Hepatocyte (in vitro differentiated cells): ENCODE measurements around the gene CGB3. TPM values are rescaled to one million over a fixed set of nuclear protein-coding genes. Genes with fewer than 3 reads are reported as not detected.

ENCODE experiments used
- DNase-seq: peaks from one replicate; pipeline ENCODE4 v3.0.0-alpha.2; 2016; ENCODE audit warnings: low spot score
- H2AFZ ChIP-seq: fragments of 200-600 bp; sonication (generic); 2 replicates; pipeline ENCODE4 v1.6.0; 2016; ENCODE audit warnings: antibody characterized with exemption, mild to moderate bottlenecking
- H3K27ac ChIP-seq: fragments of 200-600 bp; sonication (generic); 2 replicates; pipeline ENCODE4 v1.5.1; 2016; ENCODE audit warnings: mild to moderate bottlenecking
- H3K27me3 ChIP-seq: fragments of 200-600 bp; sonication (generic); 2 replicates; pipeline ENCODE4 v1.6.1; 2016
- H3K36me3 ChIP-seq: fragments of 200-600 bp; sonication (generic); replicated peaks from 2 replicates; pipeline ENCODE4 v1.5.1; 2016; ENCODE audit warnings: low read depth; ENCODE audit not compliant: insufficient read depth
- H3K4me1 ChIP-seq: fragments of 200-600 bp; sonication (generic); 2 replicates; pipeline ENCODE4 v1.5.1; 2016; ENCODE audit warnings: mild to moderate bottlenecking, moderate library complexity; ENCODE audit not compliant: insufficient read depth
- H3K4me2 ChIP-seq: fragments of 200-600 bp; sonication (generic); 2 replicates; pipeline ENCODE4 v1.6.0; 2016
- H3K4me3 ChIP-seq: fragments of 200-600 bp; sonication (generic); 2 replicates; pipeline ENCODE4 v1.5.1; 2016; ENCODE audit warnings: mild to moderate bottlenecking
- H3K79me2 ChIP-seq: fragments of 200-600 bp; sonication (generic); 2 replicates; pipeline ENCODE4 v1.6.0; 2017; ENCODE audit warnings: mild to moderate bottlenecking
- H3K9me2 ChIP-seq: fragments of 200-600 bp; sonication (generic); replicated peaks from 2 replicates; pipeline ENCODE4 v1.6.0; 2017; ENCODE audit warnings: mild to moderate bottlenecking; ENCODE audit not compliant: insufficient read depth
- H3K9me3 ChIP-seq: fragments of 200-600 bp; sonication (generic); 2 replicates; pipeline ENCODE4 v1.5.1; 2016; ENCODE audit warnings: low read depth, mild to moderate bottlenecking
- H4K20me1 ChIP-seq: fragments of 200-600 bp; sonication (generic); 2 replicates; pipeline ENCODE4 v1.6.0; 2016; ENCODE audit warnings: mild to moderate bottlenecking; ENCODE audit not compliant: insufficient read depth, poor library complexity, severe bottlenecking
- CTCF ChIP-seq: fragments of 200-600 bp; sonication (generic); IDR thresholded peaks from 2 replicates; pipeline ENCODE4 v1.5.1; 2016; ENCODE audit warnings: antibody characterized with exemption, mild to moderate bottlenecking; ENCODE audit not compliant: poor library complexity
- EZH2 ChIP-seq: fragments of 200-600 bp; sonication (generic); IDR thresholded peaks from 2 replicates; pipeline ENCODE4 v1.6.1; 2016; ENCODE audit warnings: antibody characterized with exemption, mild to moderate bottlenecking, borderline replicate concordance
- EZH2phosphoT487 ChIP-seq: fragments of 200-600 bp; sonication (generic); IDR thresholded peaks from one replicate; pipeline ENCODE4 v1.6.1; 2018; ENCODE audit warnings: antibody characterized with exemption, mild to moderate bottlenecking, low read depth, moderate library complexity; ENCODE audit not compliant: unreplicated experiment, severe bottlenecking
- WGBS: methylation state at CpG from one replicate; pipeline ENCODE4 v1.1.6; 2016; ENCODE audit warnings: low lambda C conversion rate; ENCODE audit errors: missing lambda C conversion rate; 5-methylcytosine and 5-hydroxymethylcytosine counted together
- polyA plus RNA-seq: library from polyadenylated mRNA; unstranded; fragments of >200 nt; fragmentation: Nextera tagmentation; extraction: Ambion mirVana; gene quantifications from 2 replicates; pipeline ENCODE4 v1.2.1, GENCODE V29; 2016
- total RNA-seq: library from RNA; depleted of rRNA; stranded (reverse); fragments of >200 nt; gene quantifications from 2 replicates; pipeline ENCODE4 v1.2.3, GENCODE V29; 2014

CGB3 gene
- total and polyA plus RNA-seq, 2 experiments from 2014 or later: 1.1 TPM; not detected in 1

- H2AFZ ChIP-seq: peak overlapping the region; percentile 16
- WGBS: 1% methylated on average over 20 of the region's 20 CpGs
- no peaks in the 10 kb centered on the region for H3K9me2 ChIP-seq
- DNase-seq: no peak
- TF ChIP-seq EZH2: no peak
- TF ChIP-seq EZH2phosphoT487: no peak
- no peak for TF ChIP-seq CTCF
- H3K79me2 ChIP-seq: peaks cover 68% of the 10 kb centered on the region
- H3K4me1 ChIP-seq: peaks cover 18% of the 10 kb centered on the region
- peak overlapping the region; percentile 94 for H3K27ac ChIP-seq
- H3K4me3 ChIP-seq: peak overlapping the region; percentile 47
- no peaks in the 10 kb centered on the region for H3K9me3 ChIP-seq
- peak overlapping the region; percentile 94 for H3K4me2 ChIP-seq
- no peaks in the 10 kb centered on the region for H3K27me3 ChIP-seq
- peaks cover 4% of the 10 kb centered on the region for H4K20me1 ChIP-seq
- H3K36me3 ChIP-seq: no peaks in the 10 kb centered on the region
Measured at GRCh38 chr19:48992581-48993174, 31.5 kb downstream of the CGB3 start.

- Histone ChIP-seq H4K20me1 (peaks cover 4% of the 10 kb centered on the region), H3K4me1 (peaks cover 18% of the 10 kb centered on the region), H3K4me2 (peak overlapping the region; percentile 94), H3K9me2 (no peaks in the 10 kb centered on the region), H3K9me3 (no peaks in the 10 kb centered on the region), H3K27ac (peak overlapping the region; percentile 94), H3K36me3 (no peaks in the 10 kb centered on the region), H3K27me3 (no peaks in the 10 kb centered on the region), H3K4me3 (peak overlapping the region; percentile 47), H2AFZ (peak overlapping the region; percentile 16), H3K79me2 (peaks cover 62% of the 10 kb centered on the region)
- peak; percentile 88 for DNase-seq
- TF ChIP-seq EZH2phosphoT487 (no peak), CTCF (no peak), EZH2 (no peak)
- WGBS: 25% methylated on average over 6 of the region's 8 CpGs
Measured at GRCh38 chr19:48991873-48992580, 32.1 kb downstream of the CGB3 start.

- Histone ChIP-seq H3K4me1 (peaks cover 18% of the 10 kb centered on the region), H3K4me3 (no peak overlapping the region), H3K36me3 (no peaks in the 10 kb centered on the region), H2AFZ (no peak overlapping the region), H4K20me1 (peaks cover 4% of the 10 kb centered on the region), H3K9me3 (no peaks in the 10 kb centered on the region), H3K9me2 (no peaks in the 10 kb centered on the region), H3K4me2 (peak overlapping the region; percentile 94), H3K79me2 (peaks cover 52% of the 10 kb centered on the region), H3K27ac (peak overlapping the region; percentile 94), H3K27me3 (no peaks in the 10 kb centered on the region)
- 92% methylated on average over 18 of the region's 22 CpGs for WGBS
- no peak for DNase-seq
- no peak for TF ChIP-seq EZH2
- TF ChIP-seq CTCF: no peak
- no peak for TF ChIP-seq EZH2phosphoT487
Measured at GRCh38 chr19:48991011-48991609, 33.0 kb downstream of the CGB3 start.
